Measurements from ENCODE around the gene ELL3.
"Not testable (repeated sequence)": the region's sequence is repeated elsewhere in the genome, so short reads cannot be mapped to it uniquely, and the experiment has no call there.

The ELL3 gene

GRCh38 chr15:43776718-43777266 is at the start of gene ELL3:
Gene ELL3, minus strand, starts transcription at chr15:43776966. Its CDS starts 65 bp downstream, at chr15:43776901.
- peak; percentile 41 for DNase-seq (ENCODE audit: low read depth)

GRCh38 chr15:43826029-43826507 is 49.3 kb upstream of the ELL3 start:
- DNase-seq (ENCODE audit: low read depth), result no peak

GRCh38 chr15:43825305-43825704 is 48.5 kb upstream of the ELL3 start:
- not testable (repeated sequence) for DNase-seq (ENCODE audit: low read depth)

GRCh38 chr15:43824302-43825246 is 47.8 kb upstream of the ELL3 start, which contains the start of gene MFAP1:
Gene MFAP1, minus strand, starts transcription at chr15:43824690. Its CDS starts 121 bp downstream, at chr15:43824569.
- peak; percentile 97 for DNase-seq (ENCODE audit: low read depth)

- no peak for DNase-seq (ENCODE audit: low read depth)
Measured at GRCh38 chr15:43821505-43821904, 44.7 kb upstream of the ELL3 start.

- DNase-seq (ENCODE audit: low read depth), result not testable (repeated sequence)
Measured at GRCh38 chr15:43815064-43815463, 38.3 kb upstream of the ELL3 start.

- DNase-seq (ENCODE audit: low read depth), result no peak
Measured at GRCh38 chr15:43808960-43809678, 32.4 kb upstream of the ELL3 start.

- no peak for DNase-seq (ENCODE audit: low read depth)
Measured at GRCh38 chr15:43808435-43808950, 31.7 kb upstream of the ELL3 start.

GRCh38 chr15:43802676-43803075 is 25.9 kb upstream of the ELL3 start:
- DNase-seq (ENCODE audit: low read depth), result not testable (repeated sequence)

- peak; percentile 81 for DNase-seq (ENCODE audit: low read depth)
Measured at GRCh38 chr15:43800286-43801141, 23.7 kb upstream of the ELL3 start, which contains the start of gene HYPK. Gene HYPK, plus strand, starts transcription at chr15:43800599. Its CDS starts 24 bp downstream, at chr15:43800623.

GRCh38 chr15:43799945-43800285 is 23.1 kb upstream of the ELL3 start, which contains the start of gene SERINC4:
Gene SERINC4, minus strand, starts transcription at chr15:43800220. Its CDS starts 234 bp downstream, at chr15:43799986.
- no peak for DNase-seq (ENCODE audit: low read depth)

GRCh38 chr15:43799209-43799944 is 22.6 kb upstream of the ELL3 start:
- no peak for DNase-seq (ENCODE audit: low read depth)

GRCh38 chr15:43796566-43796965 is 19.8 kb upstream of the ELL3 start:
- DNase-seq (ENCODE audit: low read depth), result no peak

- DNase-seq (ENCODE audit: low read depth), result no peak
Measured at GRCh38 chr15:43795997-43796396, 19.2 kb upstream of the ELL3 start.

- DNase-seq (ENCODE audit: low read depth), result no peak
Measured at GRCh38 chr15:43795197-43795596, 18.4 kb upstream of the ELL3 start.

- peak; percentile 69 for DNase-seq (ENCODE audit: low read depth)
Measured at GRCh38 chr15:43794269-43795037, 17.7 kb upstream of the ELL3 start.

- DNase-seq (ENCODE audit: low read depth), result no peak
Measured at GRCh38 chr15:43793647-43794046, 16.9 kb upstream of the ELL3 start.

GRCh38 chr15:43792761-43793476 is 16.2 kb upstream of the ELL3 start:
- DNase-seq (ENCODE audit: low read depth), result peak; percentile 23

All from amniotic epithelial cell (primary cell).